Measurements from ENCODE around the gene PABPC1L. TPM values are rescaled to one million over a fixed set of nuclear protein-coding genes. Genes with fewer than 3 reads are reported as not detected.

The PABPC1L gene
- total RNA-seq, 2 experiments from 2014 or later = 59.4 to 60.6 TPM

Other genes with a start within 250 kb of the PABPC1L start
- not detected for gene CCN5, start 194.7 kb upstream of the PABPC1L start, total RNA-seq
- gene KCNK15, start 164.2 kb upstream of the PABPC1L start, total RNA-seq = not detected
- not detected for gene RIMS4, start 99.5 kb upstream of the PABPC1L start, total RNA-seq
- 100 to 1,000 TPM; 278 to 291 TPM for gene YWHAB, start 24.4 kb upstream of the PABPC1L start, total RNA-seq
- gene TOMM34, start 50.3 kb downstream of the PABPC1L start, total RNA-seq = 10 to 100 TPM; 21.4 to 23.3 TPM
- 100 to 1,000 TPM; 201 to 229 TPM for gene STK4, start 56.5 kb downstream of the PABPC1L start, total RNA-seq
- not detected for gene KCNS1, start 191.1 kb downstream of the PABPC1L start, total RNA-seq
- not detected for gene WFDC5, start 205.1 kb downstream of the PABPC1L start, total RNA-seq
- gene WFDC12, start 214.4 kb downstream of the PABPC1L start, total RNA-seq = not detected

Data from activated CD4-positive, alpha-beta T cell treated with anti-CD3 and anti-CD28 coated beads, Interleukin-2, amount 10 ng/mL, durations not matched to agents 7 days and 5 days (primary cell).